Left kidney (tissue), 2 donors: ENCODE data around the gene GARNL3. TPM values are rescaled to one million over a fixed set of nuclear protein-coding genes. Genes with fewer than 3 reads are reported as not detected.

ENCODE experiments used
- DNase-seq: peaks from one replicate; pipeline ENCODE4 v3.0.0-alpha.2; 2013
- polyA plus RNA-seq: library from polyadenylated mRNA; unstranded; fragments of 120-200 nt; gene quantifications from one replicate; pipeline ENCODE4 v1.2.1, GENCODE V29; 2013; ENCODE audit not compliant: insufficient read length

Gene GARNL3
- polyA plus RNA-seq, 1 donor = 19.8 TPM

- no peak for DNase-seq
Observed at GRCh38 chr9:127437497-127438264, 173.1 kb downstream of the GARNL3 start.

- DNase-seq = no peak
Observed at GRCh38 chr9:127438394-127438793, 173.8 kb downstream of the GARNL3 start.

Other genes with a start within 250 kb of the GARNL3 start
- 8.1 TPM for gene ANGPTL2, start 142.1 kb upstream of the GARNL3 start, polyA plus RNA-seq
- 19.9 TPM for gene SLC2A8, start 132.4 kb downstream of the GARNL3 start, polyA plus RNA-seq
- gene ZNF79, start 159.6 kb downstream of the GARNL3 start, polyA plus RNA-seq = 6.9 TPM
- 1,367 TPM for gene RPL12, start 186.6 kb downstream of the GARNL3 start, polyA plus RNA-seq
- gene LRSAM1, start 186.7 kb downstream of the GARNL3 start, polyA plus RNA-seq = 18.1 TPM